ENCODE measurements around the gene PDF.
A peak's percentile ranks its signal among the peaks of the same experiment; 100 is the strongest.

The PDF gene

GRCh38 chr16:69339289-69340094 is 9.1 kb upstream of the PDF start, which contains the start of the genes COG8 and NIP7:
Gene COG8 (minus strand): TSS chr16:69339564. CDS start chr16:69339552, 12 bp downstream.
Gene NIP7 (plus strand): TSS chr16:69339772. CDS start chr16:69339830, 58 bp downstream.
- peak; percentile 99 for DNase-seq (ENCODE audit: low read depth)

DNA sequence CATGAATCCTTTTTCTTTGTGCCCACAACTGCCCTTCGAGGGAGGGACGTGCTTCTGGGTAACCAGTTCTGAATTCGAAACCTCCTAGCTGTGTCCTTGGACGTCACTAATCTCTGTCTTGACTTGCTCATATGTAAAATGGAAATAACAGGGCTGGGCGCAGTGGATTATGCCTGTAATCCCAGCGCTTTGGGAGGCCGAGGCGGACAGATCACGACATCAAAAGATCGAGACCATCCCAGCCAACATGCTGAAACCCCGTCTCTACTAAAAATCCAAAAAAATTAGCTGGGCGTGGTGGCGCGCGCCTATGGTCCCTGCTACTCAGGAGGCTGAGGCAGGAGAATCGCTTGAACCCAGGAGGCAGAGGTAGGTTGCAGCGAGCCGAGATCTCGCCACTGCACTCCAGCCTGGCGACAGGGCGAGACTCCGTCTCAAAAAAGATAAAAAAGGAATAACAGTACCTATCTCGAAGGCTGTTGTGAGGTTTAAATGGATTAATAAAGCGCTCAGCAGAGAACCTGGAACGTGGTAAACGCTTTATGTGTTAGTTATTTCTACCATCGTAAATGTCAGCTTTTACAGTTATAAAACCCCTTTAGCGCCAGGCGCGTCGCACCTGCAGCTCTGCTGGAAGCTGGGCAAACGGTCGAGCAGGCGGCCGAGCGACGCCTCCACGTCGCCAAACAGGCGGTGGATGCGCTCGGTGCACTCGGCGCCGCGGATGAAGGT is 8.3 kb upstream of the PDF start:
- no peak for DNase-seq (ENCODE audit: low read depth)

DNA sequence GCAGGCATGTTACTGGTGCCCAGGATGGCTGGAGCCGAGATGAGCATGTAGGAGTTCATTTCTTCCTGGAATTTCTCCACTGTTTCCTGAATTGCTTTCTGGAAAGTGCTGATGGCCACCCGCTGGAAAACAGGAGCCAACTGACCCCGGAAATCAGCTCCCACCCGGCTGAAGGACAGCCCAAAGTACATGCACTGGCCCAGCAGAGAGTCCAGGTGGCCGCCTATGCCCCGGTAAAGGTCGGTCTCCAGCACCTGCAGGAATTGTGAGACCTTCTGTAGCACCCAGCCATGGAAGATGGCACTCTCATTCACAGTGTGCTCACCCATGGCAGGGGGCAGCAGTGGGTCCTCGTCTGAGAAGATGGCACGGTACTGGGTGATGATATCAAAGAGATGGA is 4.3 kb upstream of the PDF start:
- DNase-seq (ENCODE audit: low read depth), result no peak

DNA sequence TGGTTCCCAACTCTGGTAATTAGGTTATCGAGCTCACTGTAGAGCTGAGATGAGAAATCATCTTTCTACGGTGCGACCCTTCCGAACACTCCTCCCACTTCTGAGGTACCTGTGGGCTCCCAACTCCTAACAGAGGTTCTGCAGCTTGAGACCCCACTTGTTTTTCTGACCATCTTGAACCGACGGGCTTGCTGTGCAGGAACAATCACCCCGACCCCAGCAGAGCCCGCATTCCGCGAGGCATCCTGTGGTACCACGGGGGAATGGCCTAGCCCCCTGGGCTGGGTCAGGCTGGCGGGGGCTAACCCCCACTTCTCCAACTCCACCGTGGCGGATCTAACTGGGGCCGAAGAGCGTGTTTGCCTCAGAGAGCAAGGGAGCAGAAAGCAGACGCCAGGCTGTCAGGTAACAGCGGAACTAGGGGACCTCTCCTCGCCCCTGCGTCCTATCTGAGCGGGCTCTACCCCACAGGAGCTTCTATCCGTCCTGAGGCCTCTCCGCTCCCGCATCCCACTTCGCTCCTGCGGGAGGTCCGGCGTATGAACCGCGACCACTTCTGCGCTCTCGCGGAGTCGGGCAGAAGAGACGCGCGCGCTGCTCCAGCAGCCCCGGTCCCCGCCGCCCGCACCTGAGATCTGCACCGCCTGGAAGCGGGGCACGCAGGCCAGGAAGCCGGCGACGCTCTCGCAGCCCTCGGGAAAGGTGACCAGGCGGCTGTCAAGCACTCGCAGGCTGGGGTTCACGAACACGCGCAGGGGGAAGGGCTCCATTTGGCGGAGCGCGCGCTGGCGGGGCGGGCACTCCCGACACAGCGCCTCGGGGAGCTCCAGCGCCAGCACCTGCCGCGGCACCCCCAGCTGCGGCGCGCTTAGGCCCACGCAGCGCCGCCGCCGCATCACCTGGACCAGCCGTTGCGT is 761 bp downstream of the PDF start:
- no peak for DNase-seq (ENCODE audit: low read depth)

DNA sequence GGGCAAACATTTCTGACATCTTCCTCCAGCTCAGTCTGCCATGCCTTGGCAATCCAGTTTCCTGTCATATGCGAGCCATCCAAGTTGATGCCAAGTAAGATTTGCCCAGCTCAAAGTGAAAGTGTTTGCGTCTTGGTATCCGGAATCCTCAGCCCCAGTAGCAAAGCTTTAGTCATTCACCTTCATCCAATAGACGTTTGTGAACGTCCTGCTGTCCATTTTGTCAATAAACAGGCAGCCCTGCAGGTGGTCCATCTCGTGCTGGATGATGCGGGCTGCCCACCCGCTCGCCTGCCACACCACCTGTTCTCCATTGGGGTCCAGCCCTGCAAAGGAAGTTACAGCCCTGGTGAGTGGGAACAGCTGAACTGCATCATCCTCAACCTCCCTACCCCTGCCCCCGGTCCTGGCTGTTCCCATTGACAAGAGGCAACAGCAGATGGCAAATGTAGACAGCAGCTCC is 1.5 kb downstream of the PDF start:
- no peak for DNase-seq (ENCODE audit: low read depth)

- DNase-seq (ENCODE audit: low read depth), result no peak
Measured at GRCh38 chr16:69327585-69328310, 2.6 kb downstream of the PDF start.

DNA sequence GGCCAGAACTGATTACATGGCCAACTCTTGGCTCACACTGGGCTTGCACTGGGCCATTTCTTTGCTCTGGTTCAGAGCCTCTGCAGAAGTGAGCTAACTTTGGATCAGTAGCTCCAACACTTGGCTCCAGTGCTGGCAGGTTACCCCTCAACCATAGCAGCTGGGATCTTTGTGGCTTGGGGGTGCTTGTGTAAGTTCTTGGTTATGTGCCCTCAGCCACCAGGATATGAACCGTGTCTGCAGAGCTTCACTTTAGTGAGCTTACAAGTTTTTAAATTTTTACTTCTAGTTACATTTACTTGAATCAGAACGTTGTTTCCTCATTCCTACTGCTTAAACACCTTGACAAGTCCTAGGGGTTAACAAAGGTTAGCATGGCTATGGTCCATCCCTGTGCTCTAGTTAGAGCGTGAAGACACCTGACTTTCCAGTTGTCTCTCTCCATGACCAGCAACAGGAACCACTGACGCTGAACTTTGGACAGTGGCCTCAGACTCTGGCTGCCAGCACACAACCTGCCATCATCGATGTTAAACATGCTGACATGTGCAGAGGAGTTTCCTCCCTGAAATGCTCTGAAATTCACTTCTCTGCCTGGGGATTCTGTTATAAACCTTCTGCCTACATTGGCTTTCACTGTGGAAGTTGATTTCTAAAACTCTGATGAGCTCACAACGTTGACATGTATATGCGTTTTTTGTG is 4.1 kb downstream of the PDF start:
- DNase-seq (ENCODE audit: low read depth), result no peak

DNA sequence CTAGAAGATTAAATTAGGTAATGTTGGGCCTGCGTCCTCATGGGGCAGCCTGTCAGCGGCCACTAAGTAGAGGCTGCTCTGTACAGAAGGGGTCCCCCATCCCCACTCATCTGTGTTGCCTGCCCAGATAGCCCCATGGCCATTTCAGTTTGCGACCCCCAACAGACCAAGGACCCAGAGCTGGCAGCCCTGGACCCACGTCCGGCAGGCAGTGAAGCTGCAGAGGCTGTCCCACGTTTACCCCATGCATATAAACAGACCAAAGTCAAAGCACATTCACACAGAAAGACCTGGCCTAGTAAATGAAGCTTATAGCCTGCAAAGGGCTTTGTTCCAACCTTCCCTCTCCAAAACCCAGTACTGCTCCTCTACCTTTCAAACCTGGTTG is 4.6 kb downstream of the PDF start:
- no peak for DNase-seq (ENCODE audit: low read depth)

DNA sequence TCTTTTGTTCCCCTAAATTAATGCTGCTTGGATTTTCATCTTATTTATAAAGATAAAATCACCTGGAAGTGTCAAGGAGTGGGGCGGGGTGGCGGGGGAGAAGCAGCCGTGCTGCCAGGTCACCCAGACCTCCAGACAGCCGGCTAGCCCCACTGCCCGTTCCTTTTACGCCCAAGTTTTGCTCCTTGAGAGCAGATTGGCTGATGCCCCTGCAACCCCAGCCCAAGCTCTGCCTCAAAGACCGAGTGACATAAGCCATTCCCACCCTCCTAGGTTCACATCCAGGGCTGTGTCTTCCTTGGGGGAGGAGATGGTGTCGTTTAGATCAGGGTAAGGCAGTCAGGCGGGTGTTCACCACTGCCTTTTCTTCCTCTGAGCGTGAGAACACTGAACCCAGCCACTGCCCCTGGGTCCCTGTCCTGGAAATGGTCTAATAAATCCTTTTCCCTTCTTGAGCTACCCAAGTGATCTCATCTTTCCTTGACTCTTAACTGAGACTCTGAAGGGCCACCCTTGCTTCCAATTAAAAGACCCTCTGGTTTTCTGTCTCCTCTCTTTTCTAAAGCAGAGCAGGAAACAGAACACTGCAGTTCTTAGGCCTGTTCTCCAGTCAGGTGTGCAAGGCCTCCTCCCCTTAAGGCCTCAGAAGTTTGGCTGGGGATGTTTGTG is 5.7 kb downstream of the PDF start:
- DNase-seq (ENCODE audit: low read depth), result no peak

DNA sequence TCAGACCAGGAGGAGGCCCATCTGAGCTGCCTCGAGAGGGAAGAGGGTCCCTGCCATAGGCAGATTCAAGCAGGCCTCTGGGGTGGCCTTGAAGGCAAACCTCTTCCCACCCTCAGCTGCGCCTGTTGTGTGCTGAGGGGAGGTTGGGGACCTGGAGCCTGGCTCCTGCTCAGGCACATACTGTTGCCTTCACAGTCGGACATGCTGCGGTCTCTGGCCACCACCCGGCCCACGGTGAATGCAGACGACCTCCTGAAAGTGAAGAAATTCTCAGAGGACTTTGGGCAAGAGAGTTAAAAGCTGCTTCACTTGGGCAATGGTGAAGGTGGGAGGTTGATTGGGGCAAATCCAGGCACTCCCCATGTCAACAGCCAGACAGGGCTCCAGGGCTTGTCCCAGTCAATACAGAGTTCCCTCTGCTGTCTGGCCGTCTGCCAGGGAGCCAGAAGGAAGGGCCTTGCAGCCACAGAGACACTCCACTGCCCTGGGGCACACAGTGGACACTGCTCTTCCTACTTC is 6.3 kb downstream of the PDF start:
- no peak for DNase-seq (ENCODE audit: low read depth)

DNA sequence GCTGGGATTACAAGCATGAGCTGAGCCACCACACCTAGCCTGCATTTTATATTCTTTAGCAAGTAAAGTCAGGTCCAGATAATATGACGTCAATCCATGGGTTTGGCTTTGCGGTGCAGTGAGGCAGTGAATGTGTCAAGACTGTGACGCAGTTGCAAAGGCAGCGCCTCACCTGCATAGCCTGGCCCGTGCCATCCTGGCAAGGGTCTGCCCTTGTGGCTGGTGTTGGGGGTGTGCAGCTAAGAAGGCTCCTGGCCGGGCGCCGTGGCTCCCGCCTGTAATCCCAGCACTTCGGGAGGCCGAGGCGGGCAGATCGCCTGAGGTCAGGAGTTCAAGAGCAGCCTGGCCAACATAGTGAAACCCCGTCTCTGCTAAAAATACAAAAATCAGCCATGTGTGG is 7.0 kb downstream of the PDF start:
- DNase-seq (ENCODE audit: low read depth), result no peak

DNA sequence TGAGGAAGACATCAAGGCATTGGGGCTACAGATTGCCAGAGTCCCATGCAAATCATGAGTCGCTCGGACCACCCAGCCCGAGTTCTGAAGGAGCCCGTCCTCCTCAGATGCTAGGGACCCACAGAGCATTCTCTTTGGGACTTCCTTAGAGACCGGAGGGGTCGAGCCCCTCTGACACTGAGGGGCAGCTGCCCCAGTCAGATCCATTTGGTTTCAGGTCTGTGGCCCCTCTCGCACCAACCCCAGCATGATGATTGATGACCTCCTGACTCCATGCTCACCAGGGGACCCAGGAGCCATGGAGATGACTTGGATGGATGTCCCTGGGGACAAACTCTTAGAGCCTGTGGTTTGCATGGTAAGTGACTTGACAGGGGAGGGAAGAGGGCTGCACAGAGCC is 8.0 kb downstream of the PDF start:
- no peak for DNase-seq (ENCODE audit: low read depth)

DNA sequence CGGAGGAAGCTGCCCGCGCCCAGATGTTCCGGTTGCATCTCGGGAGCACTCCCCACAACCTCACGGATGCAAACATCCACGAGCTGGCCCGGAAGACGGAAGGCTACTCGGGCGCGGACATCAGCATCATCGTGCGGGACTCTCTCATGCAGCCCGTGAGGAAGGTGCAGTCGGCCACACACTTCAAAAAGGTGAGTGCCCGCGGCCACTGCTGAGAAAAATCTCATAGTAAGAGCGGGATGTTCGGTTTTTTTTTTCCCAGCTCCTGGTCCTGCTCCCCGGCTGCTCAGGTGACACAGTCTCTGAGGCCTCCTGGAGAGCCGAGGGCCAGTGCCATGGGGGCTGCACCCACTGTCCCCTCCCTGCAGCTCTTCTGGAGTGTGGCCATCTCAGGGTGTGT is 9.3 kb downstream of the PDF start:
- DNase-seq (ENCODE audit: low read depth), result no peak

DNA sequence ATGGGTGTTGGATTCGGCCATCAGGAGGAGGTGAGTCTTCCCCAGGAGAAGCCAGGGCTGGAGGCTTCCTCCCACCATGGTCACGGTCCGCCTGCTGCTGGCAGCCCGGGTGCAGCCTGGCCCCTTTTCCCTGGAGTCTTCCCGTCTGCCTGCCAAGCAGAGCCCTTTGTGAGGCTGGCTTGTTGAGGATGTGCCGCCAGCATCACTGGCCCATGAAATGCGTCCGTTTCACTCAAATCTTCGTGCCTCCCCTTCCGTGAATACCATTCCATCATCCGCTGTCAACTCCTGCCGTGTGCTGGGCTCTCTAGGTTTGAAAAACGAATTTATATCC is 9.7 kb downstream of the PDF start:
- DNase-seq (ENCODE audit: low read depth), result no peak

- no peak for DNase-seq (ENCODE audit: low read depth)
Measured at GRCh38 chr16:69319826-69320739, 10.3 kb downstream of the PDF start.

DNA sequence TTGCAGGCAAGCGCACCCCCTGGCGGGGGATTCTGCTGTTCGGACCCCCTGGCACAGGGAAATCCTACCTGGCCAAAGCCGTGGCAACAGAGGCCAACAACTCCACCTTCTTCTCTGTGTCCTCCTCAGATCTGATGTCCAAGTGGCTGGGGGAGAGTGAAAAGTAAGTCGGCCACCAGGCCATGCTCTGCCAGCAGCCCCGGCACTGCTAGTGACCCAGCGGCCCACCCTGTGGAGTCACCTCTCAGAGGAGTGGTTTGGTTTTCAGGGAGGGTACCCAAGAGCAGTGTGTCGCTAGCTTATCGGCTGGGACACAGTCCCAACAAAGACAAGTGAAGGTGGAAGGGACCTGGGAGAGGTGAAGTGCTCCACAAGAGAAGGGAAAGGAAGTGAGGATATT is 11.0 kb downstream of the PDF start:
- no peak for DNase-seq (ENCODE audit: low read depth)

- no peak for DNase-seq (ENCODE audit: low read depth)
Measured at GRCh38 chr16:69318911-69319289, 11.5 kb downstream of the PDF start.

DNA sequence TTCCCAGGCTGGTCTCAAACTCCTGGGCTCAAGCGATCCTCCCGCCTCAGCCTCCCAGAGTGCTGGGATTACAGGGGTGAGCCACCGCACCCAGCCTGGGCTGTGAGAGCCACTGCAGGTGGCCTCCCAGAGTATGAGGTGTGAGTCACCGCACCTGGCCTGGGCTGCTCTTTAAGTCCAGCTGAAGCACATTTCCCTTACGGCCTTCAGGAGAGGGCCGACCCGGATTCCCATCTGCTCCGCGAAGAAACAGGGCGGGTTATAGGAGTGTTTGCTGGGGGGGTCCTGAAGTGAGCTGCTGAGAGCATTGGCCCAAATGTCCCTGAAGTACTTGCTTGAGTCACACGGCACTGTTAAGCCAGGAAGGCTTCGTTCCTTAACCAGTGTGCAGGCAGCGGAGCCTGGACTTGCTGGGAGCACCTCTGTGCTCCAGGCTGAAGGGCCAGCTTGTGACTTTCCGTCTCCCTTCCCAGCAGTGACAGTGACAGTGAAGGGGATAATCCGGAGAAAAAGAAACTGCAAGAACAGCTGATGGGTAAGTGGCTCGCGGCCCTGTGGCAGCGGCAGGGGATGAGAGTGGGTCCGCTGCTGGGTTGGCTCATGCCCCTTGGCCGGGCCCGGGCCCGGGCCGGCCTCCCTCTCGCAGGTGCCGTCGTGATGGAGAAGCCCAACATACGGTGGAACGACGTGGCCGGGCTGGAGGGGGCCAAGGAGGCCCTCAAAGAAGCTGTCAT is 12.0 kb downstream of the PDF start:
- DNase-seq (ENCODE audit: low read depth), result no peak

All from amniotic epithelial cell (primary cell).